Renal cortical epithelial cell (primary cell): ENCODE measurements around the gene AOPEP. TPM values are rescaled to one million over a fixed set of nuclear protein-coding genes. Genes with fewer than 3 reads are reported as not detected.
A peak's percentile ranks its signal among the peaks of the same experiment; 100 is the strongest.

Experiments used
- DNase-seq: peaks from one replicate; pipeline ENCODE4 v3.0.0-alpha.2; 2011; ENCODE audit warnings: low read depth
- total RNA-seq: library from RNA; depleted of rRNA; stranded (reverse); fragments of >200 nt; gene quantifications from 2 replicates; pipeline ENCODE4 v1.2.3, GENCODE V29; 2014

AOPEP gene
- total RNA-seq, 1 donor from 2014 or later, result 133 TPM

DNA sequence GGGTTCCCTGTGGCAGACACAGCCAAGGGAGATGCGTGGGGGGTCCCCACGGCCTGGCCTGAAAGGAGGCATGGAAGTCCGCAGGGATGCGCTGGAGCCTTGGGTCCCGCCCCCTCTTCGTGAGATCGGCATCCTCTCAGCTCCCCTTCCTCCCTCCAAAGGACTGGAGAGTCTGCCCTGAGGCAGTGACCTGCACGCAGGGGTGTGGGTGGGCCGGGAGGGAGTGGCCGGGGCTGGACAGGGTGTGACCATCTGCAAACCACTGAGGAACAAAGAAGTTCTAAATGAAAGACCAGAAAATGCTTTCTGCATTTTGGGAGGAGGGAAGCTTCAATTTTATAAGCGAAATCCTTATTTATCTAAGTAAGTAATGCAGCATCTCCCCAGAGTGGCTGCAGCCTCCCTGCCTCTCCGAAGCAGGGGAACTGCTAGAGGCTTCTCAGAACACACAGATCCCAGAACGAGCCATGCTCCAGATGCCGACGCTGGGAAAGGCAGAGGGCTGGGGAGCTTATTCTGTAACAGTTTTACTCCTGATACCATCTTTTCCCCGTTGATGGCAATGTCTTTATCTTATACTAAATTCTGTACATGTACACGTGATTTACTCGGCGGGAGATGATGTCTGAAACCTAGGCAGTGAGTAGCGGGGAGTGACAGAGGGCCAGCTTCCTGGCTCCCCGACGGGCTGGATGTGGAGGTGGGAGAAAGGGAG lies 369.3 kb downstream of the AOPEP start:
- no peak for DNase-seq

DNA sequence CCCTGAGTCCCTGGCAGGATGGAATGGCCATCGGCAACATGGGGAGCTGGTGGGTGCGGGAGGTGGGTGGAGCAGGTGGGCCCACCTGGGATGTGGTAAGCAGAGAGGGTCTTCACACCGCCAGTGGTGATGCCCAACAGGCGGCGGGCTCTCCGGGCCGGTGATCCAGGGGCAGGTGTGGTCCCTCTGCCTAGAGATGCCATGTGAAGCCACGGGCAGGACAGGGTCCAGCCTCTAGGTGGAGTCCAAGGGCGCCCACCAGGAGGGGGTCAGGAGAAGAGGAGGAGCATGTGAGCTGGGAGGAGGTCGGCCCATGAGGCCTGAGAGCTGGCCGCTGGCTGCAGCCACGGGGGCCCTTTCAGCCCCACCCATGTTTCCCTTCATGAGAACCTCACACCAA lies 369.9 kb downstream of the AOPEP start:
- DNase-seq, result no peak

- DNase-seq, result no peak
Measured at GRCh38 chr9:95096807-95097206, 370.3 kb downstream of the AOPEP start.

DNA sequence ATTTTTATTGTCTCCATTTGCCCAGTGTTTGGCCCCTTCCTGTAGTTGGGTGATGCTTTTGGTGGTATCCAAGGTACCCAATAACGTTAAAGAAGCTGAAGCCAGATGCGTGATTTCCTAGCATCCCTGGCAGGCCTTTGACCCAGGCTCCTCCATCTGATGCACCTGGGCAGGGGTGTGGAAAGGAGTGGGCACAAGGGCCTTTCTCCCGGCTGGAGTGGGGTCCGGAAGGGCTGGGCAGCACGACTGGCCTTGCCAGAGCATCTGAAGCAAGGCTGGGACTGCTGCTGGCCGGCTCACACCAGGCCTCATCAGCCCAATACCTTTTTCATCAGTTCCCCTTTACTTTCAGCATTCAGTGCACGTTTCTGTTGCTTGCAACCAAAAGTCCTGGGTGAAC lies 370.8 kb downstream of the AOPEP start:
- no peak for DNase-seq

- DNase-seq, result no peak
Measured at GRCh38 chr9:95098391-95098921, 372.0 kb downstream of the AOPEP start.

GRCh38 chr9:95099321-95100070 lies 373.0 kb downstream of the AOPEP start:
- no peak for DNase-seq

DNA sequence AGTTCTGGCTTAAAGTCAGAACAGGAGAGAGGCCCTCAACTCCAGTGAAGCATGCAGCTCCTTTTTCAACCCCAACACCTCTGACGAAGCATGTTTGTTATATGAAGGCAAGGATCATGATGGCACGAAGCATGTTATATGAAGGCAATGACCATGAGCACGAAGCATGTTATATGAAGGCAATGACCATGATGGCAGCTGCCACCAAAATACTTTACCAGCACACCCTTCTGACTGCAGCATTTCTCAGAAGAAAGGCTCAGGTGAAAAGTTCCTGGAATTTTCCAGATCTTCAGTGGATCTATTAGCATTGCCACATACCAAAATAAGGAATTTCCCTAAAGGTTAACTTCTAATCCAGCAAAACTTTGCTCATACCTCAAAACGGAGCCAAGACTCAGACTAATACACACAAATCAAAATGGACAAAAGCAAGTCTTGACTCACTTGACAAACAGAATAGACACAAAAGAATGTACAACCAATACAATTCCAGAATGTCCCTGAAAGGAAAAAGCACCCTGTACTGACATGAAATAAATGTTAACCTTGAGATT lies 373.6 kb downstream of the AOPEP start:
- DNase-seq, result peak; percentile 97

DNA sequence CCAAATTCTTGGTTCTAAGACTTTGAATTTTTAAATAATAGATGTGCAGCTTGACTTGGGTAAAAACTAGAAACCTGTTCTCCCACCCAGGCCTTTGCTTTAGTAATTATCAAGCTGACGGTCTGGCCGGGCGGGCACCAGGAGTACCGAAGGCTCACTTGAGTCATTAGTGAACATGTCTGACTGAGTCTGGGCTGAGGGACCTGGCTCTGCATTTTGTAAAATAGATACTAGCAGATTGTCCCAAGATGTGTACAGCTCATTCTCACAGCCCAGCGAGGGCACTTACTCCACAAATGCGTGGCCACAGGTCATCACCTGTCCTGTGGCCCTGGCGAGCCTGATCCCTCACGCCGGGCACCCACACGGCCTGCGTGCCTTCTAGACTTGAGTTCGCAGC lies 374.8 kb downstream of the AOPEP start:
- no peak for DNase-seq

- DNase-seq, result peak; percentile 60
Measured at GRCh38 chr9:95102001-95102433, 375.5 kb downstream of the AOPEP start.

DNA sequence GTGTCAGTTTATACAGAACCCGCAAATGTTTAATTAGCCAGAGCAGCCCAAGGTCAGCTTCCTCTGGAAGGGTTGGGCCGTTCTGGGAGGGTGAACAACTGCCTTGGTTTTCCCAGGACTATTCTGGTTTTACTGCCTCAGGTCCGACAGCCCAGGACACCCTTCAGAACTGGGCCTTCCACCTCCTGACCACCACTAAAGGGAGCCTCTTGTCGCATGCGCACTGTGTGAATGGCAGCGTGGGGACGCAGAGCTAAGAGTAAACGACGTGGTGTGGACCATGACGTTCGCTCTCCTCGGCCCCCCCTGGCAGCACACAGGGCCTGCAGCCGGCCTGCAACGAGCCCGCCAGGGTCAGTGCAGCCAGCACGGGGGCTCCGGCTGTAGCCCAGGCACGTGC lies 376.1 kb downstream of the AOPEP start:
- peak; percentile 72 for DNase-seq

- DNase-seq, result no peak
Measured at GRCh38 chr9:95103281-95103771, 376.8 kb downstream of the AOPEP start.

DNA sequence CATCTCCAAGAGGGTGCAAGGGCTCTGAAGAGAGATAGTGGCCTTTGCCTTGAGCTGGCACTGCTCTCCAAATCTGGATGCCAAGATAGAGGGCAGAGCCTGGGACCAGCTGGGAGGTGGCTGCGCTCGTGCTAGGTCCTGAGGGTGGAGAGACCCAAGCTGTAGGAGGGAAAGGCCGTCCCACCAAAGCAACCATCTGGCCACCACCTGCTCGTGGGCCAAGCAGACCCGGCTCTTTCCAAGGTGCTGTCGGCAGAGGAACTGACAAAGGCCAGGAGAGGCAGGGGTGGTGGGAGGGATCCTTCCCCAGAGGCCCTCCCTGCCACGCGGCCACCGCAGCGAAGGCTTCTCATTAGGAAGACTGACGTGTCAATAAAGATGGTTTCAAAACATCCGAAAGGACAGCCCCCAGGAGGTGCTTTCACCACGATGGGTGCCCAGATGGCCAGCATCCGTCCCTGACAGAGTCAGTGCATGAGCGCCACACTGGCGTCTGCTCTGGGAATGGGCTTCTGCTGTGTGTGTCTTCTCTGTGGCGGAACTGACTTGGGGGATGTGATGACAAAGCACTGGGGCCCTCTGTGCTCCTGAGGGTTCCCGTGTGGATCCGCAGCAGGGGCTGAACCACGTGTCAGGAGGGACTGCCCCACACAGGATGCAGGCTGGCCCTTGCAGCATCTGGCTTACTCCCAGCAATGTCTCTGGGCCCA lies 377.5 kb downstream of the AOPEP start:
- DNase-seq, result no peak

DNA sequence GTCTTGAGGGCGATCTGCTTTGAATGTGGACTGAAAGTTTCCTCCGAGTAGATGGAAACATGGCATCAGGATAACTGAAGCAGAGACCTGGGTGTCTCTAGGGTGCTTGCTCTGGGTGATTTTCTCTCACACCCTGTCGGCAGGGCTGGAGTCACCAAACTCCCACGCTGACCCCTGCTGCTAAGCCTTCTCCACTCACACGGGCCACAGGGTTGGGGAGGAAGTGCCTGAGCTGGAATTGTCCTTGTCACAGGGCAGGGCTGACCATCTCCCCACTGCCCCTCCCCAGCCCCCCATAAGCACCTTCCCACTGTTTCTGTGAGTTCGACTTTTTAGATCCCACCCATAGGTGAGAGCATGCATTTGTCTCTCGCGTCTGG lies 378.1 kb downstream of the AOPEP start:
- no peak for DNase-seq

- DNase-seq, result no peak
Measured at GRCh38 chr9:95104980-95105379, 378.5 kb downstream of the AOPEP start.

- DNase-seq, result peak; percentile 50
Measured at GRCh38 chr9:95105519-95106287, 379.2 kb downstream of the AOPEP start.

DNA sequence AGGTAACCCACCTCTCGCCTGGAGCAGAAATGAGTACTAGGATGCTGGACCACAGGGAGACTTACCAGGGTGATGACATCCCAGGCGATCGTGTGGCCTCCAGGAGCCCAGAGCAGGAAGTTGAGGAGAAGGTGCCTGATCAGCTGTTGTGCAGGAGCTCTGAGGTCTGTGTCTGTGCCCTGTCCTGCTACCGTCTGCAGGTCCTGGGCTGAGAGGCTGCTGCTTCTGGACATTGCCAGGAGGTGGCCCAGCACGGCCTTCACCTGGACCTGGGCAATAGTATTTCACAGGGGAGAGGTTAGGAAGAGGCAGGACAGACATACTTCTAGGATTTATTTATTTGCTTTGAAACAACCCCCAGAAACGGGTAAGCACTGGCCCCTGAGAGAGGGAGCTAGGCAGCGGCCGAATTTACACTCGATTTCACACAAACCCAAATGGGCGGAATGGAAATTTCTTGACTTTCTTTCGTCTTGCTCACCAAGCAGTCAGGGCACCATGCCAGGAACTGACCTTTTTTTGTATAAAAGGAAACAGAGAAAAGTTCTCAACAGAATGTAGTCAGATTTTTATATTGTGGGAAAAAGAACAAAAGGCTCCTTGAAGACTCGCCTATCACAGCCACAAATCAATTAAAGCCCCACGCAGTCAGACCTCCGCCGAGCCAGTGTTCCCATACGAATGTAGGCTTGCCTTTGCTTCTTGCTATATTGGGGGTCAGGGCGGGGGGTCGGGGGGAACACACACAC lies 380.7 kb downstream of the AOPEP start:
- peak; percentile 57 for DNase-seq

- DNase-seq, result no peak
Measured at GRCh38 chr9:95107976-95108375, 381.5 kb downstream of the AOPEP start.

- no peak for DNase-seq
Measured at GRCh38 chr9:95108777-95109176, 382.3 kb downstream of the AOPEP start.

GRCh38 chr9:95109456-95109855 lies 383.0 kb downstream of the AOPEP start:
- no peak for DNase-seq

- no peak for DNase-seq
Measured at GRCh38 chr9:95110921-95111525, 384.5 kb downstream of the AOPEP start.
